GM10266 (cell line): ENCODE results near the gene UROC1.

Experiments
- DNase-seq: peaks from one replicate; pipeline ENCODE4 v3.0.0; 2012; ENCODE audit errors: extremely low spot score
- CTCF ChIP-seq: IDR thresholded peaks from 2 replicates; pipeline ENCODE4 v1.5.1; 2012; ENCODE audit warnings: mild to moderate bottlenecking, low read depth; ENCODE audit not compliant: control insufficient read depth, insufficient read depth; ENCODE audit errors: missing control alignments

The UROC1 gene

GRCh38 chr3:126482503-126483255 is 34.9 kb downstream of the UROC1 start:
- no peak for TF ChIP-seq CTCF
- DNase-seq = no peak

GRCh38 chr3:126481808-126482502 is 35.6 kb downstream of the UROC1 start:
- no peak for TF ChIP-seq CTCF
- no peak for DNase-seq

GRCh38 chr3:126480861-126481260 is 36.7 kb downstream of the UROC1 start:
- no peak for TF ChIP-seq CTCF
- no peak for DNase-seq

- no peak for DNase-seq
- no peak for TF ChIP-seq CTCF
Observed at GRCh38 chr3:126480206-126480605, 37.4 kb downstream of the UROC1 start.

GRCh38 chr3:126479642-126480041 is 37.9 kb downstream of the UROC1 start:
- no peak for DNase-seq
- TF ChIP-seq CTCF = no peak

- no peak for DNase-seq
- TF ChIP-seq CTCF = no peak
Observed at GRCh38 chr3:126478581-126479310, 38.8 kb downstream of the UROC1 start.

GRCh38 chr3:126477061-126477380 is 40.6 kb downstream of the UROC1 start:
- DNase-seq = no peak
- TF ChIP-seq CTCF = no peak
